GM21619 (cell line): Measurements from ENCODE around the gene APOBEC3C.
A peak's percentile ranks its signal among the peaks of the same experiment; 100 is the strongest.
"Not testable (repeated sequence)": the region's sequence is repeated elsewhere in the genome, so short reads cannot be mapped to it uniquely, and the experiment has no call there.

Experiments
- ATAC-seq: cut with Tn5 transposase; IDR thresholded peaks from one replicate; pipeline ENCODE4 v1.9.1; 2021; ENCODE audit not compliant: unreplicated experiment

Gene APOBEC3C

DNA sequence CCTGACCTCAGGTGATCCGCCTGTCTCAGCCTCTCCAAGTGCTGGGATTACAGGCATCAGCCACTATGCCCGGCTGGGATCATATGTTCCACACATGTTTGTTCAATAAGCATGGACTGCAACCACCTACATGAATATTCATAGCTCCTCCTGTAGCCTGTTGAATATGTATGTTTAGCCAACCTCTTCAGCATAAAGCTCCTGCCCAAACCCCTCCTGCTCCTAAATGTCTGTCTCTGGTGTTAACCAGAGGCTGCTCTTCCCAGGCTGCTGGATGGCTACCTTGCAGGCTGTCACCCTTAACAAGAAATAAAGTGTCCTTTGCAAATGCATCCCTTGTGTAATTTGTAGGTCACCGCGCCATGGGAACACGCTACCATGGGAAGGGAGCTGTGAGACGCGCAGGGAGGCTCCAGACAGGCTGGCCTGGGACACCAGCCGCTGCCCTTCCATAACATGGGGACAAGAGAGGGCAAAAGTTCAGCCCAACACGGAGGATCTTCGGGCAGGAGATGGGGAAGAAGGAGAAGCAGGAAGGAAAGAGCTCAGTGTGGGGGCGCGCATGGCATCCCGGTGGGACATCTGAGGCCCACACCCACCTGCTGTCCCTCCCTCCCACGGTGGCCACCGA is 6.1 kb downstream of the APOBEC3C start:
- not testable (repeated sequence) for ATAC-seq

- no peak for ATAC-seq
Measured at GRCh38 chr22:39021552-39022250, 7.6 kb downstream of the APOBEC3C start.

DNA sequence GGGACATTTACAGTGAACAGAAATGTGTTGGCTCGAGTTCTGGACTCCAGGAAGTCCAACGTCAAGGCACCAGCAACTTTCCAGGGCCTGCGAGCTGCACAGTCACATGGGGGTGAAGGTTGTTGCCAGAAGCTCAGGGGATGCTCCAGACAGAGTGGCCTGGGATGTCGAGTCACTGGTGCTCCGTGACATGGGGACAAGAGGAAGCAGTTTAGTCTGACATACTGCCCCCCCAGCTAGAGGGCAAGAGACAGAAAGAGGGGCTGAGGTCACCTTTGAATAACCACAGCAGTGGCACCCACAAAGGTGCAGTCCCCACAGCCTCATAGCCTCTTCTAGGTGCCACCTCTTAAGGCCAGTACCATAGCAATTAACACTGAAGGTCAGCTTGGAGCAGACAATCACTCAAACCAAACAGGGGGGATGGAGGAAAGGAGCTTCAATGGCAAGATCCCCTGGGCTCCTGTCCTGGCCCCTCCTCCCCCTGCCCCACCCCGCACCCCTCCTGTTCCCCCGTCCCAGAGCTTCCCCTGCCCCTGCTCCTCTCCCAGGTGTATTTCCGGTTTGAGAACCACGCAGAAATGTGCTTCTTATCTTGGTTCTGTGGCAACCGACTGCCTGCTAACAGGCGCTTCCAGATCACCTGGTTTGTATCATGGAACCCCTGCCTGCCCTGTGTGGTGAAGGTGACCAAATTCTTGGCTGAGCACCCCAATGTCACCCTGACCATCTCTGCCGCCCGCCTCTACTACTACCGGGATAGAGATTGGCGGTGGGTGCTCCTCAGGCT is 10.7 kb downstream of the APOBEC3C start:
- ATAC-seq, result no peak

DNA sequence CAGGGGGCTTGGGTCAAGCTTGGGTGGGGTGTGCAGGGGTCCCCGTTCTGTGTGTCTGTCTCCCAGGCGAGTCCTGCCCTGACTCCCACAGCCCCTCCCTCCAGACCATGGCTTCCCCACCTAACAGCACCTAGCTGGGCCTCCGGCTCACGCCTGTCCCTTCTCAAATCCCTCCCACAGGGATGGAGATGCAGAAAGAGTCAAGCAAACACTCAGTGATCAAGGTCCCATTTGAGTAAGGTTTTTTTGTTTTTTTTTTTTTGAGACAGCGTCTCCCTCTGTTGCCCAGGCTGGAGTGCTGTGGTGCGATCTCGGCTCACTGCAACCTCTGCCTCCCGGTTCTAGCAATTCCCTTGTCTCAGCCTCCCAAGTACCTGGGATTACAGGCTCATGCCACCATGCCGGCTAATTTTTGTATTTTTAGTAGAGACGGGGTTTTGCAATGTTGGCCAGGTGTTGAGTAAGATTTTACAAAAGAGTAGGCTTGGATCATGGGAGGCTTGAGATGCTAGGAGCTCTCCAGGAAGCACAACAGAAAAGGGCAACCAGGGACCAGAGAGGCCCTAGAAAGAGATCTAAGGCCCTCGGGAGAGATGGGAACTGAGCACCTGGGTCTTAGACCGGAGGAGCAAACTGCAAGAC is 12.6 kb downstream of the APOBEC3C start:
- ATAC-seq, result no peak

- no peak for ATAC-seq
Measured at GRCh38 chr22:39027717-39028116, 13.7 kb downstream of the APOBEC3C start.

GRCh38 chr22:39028281-39028680 is 14.2 kb downstream of the APOBEC3C start:
- no peak for ATAC-seq

GRCh38 chr22:39029227-39029626 is 15.2 kb downstream of the APOBEC3C start:
- no peak for ATAC-seq

DNA sequence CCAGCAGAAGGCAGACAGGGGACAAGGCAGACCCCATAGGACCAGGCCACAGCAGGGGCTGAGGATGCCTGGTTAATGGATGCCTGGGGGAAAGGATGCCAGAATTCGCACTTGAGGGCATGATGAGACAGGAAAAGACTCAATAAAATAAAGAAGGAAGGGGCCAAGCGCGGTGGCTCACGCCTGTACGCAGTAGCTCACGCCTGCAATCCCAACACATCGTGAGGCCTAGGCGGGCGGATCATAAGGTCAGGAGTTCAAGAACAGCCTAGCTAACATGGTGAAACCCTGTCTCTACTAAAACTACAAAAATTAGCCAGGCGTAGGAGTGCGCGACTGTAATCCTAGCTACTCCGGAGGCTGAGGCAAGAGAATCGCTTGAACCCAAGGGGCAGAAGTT is 16.6 kb downstream of the APOBEC3C start:
- ATAC-seq, result no peak

- not testable (repeated sequence) for ATAC-seq
Measured at GRCh38 chr22:39031434-39032295, 17.6 kb downstream of the APOBEC3C start.

DNA sequence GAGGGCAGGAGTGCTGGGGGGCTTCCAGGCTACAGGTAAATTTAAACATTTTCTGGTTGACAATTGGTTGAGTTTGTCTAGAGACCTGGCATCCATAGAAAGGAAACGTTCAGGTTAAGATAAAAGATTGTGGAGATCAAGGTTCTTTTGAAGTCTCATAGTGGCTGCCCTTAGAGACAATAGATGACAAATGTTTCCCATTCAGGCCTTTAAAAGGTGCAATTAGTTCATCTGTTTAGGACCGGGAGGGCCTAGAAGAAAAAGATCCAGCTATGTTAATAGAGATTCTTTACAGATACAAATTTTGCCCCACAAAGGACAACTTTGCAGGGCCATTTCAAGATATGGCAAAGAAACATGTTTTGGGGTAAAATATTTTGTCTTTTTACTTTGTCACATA is 23.0 kb downstream of the APOBEC3C start:
- ATAC-seq, result not testable (repeated sequence)

- ATAC-seq, result no peak
Measured at GRCh38 chr22:39039306-39040126, 25.5 kb downstream of the APOBEC3C start.

GRCh38 chr22:39040155-39040537 is 26.1 kb downstream of the APOBEC3C start:
- not testable (repeated sequence) for ATAC-seq

GRCh38 chr22:39040538-39041296 is 26.7 kb downstream of the APOBEC3C start, which contains the start of gene APOBEC3F:
TSS of gene APOBEC3F (plus strand) at chr22:39040864. CDS start at chr22:39040961, 97 bp downstream.
- peak; percentile 91 for ATAC-seq

- no peak for ATAC-seq
Measured at GRCh38 chr22:39041908-39042307, 27.9 kb downstream of the APOBEC3C start.

GRCh38 chr22:39043063-39043462 is 29.0 kb downstream of the APOBEC3C start:
- ATAC-seq, result not testable (repeated sequence)

- ATAC-seq, result not testable (repeated sequence)
Measured at GRCh38 chr22:39045136-39045535, 31.1 kb downstream of the APOBEC3C start.

GRCh38 chr22:39049486-39049885 is 35.4 kb downstream of the APOBEC3C start:
- not testable (repeated sequence) for ATAC-seq

GRCh38 chr22:39051844-39052495 is 37.9 kb downstream of the APOBEC3C start:
- not testable (repeated sequence) for ATAC-seq
